HG02884 (cell line): ENCODE results near the gene PIANP.
"Not testable (repeated sequence)": the region's sequence is repeated elsewhere in the genome, so short reads cannot be mapped to it uniquely, and the experiment has no call there.

Source experiments
- ATAC-seq: cut with Tn5 transposase; IDR thresholded peaks from one replicate; pipeline ENCODE4 v1.9.1; 2021; ENCODE audit warnings: mild to moderate bottlenecking, moderate library complexity; ENCODE audit not compliant: unreplicated experiment

Gene PIANP

GRCh38 chr12:6700646-6701051 lies at the start of gene PIANP:
TSS of gene PIANP (minus strand) at chr12:6700815. CDS start at chr12:6698061, 2,754 bp downstream.
- no peak for ATAC-seq

- ATAC-seq: no peak
Measured at GRCh38 chr12:6748761-6749160, 48.1 kb upstream of the PIANP start.

GRCh38 chr12:6747216-6747615 lies 46.6 kb upstream of the PIANP start:
- ATAC-seq: no peak

DNA sequence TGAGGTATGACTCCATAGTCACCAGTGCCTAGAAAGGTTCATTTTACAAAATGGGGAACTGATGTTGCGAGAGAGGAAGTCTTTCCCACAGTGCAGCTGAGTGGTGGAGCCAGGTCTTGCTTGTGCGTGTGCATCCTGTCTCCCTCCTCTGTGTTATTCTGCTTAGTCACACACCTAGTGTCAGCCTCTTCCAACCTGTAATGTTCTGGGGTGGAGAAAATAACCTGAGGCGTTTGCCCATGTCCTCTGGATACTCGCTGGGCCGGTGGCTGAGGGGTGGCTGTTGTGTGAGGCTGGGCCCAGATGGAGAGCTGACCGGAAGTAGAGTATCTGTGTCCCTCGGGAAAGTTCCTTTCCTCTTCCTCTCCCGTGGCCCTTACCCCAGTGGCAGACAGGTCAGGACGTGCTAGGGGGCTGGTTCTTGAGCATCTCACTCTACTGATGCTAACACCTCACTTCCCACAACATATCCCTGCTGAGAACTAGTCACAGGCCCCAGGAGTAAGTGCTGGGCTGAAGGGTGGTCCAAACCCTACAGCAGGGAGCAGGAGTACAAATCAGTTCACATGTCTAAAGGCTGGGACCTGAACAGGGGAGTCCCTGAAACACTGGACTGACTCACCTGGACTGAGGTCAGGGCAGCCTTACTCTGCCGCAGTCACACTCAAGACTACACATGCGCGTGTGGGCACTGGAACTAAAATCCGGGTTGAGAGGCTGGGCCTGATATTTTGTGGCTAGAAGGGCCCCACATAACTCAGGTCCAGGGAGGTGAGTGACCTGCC lies 45.3 kb upstream of the PIANP start:
- ATAC-seq: no peak

DNA sequence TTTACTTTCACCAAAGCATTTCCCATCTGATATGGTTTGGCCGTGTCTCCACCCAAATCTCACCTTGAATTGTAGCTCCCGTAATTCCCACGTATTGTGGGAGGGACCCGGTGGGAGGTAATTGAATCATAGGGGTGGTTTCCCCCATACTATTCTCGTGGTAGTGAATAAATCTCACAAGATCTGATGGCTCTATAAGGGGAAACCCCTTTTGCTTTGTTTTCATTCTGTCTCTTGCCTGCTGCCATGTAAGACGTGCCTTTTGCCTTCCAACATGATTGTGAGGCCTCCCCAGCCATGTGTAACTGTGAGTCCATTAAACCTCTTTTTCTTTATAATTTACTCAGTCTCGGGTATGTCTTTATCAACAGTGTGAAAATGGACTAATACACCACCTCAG lies 42.7 kb upstream of the PIANP start:
- ATAC-seq: not testable (repeated sequence)

DNA sequence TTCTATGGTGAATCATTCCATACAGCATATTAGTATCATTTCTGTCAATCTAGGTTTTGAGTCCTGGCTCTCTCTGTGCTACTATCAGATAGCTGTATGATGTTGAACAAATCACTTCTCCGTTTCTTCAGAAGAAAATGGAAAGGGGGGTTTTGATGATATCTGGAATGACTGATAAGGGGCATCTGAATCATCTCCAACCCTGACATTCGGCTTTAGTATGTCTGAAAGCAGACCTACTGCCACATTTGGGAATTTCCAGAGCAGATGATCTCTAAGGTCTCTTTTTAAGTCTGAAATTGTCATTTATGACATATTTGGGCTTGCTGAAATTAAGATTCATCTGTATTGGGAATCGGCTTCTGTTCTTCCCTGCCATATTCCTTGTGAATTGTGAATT lies 42.2 kb upstream of the PIANP start:
- no peak for ATAC-seq

DNA sequence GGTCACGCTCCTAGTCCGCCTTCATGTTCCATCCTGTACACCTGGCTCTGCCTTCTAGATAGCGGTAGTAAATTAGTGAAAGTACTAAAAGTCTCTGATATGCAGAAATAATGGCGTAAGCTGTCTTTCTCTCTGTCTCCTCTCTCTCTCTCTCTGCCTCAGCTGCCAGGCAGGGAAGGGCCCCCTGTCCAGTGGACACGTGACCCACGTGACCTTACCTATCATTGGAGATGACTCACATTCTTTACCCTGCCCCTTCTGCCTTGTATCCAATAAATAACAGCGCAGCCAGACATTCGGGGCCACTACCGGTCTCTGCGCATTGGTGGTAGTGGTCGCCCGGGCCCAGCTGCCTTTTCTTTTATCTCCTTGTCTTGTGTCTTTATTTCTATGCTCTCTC lies 41.5 kb upstream of the PIANP start:
- ATAC-seq: not testable (repeated sequence)

DNA sequence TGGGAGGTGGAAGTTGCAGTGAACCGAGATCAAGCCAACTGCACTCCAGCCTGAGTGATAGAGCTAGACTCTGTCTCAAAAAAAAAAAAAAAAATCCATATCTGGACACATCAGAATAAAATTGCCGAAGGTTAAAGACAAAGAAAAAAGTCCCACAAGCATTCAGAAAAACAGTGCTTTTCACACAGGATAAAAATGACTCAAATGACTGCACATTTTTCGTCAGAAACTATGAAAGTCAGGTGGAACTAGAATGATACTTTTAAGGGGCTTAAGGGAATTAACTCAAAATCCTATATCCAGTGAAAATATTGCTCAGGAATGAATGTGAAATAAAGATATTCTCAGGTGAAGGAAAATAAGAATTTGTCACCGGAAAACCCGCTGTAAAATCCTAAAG lies 36.1 kb upstream of the PIANP start:
- ATAC-seq: no peak

GRCh38 chr12:6735448-6736191 lies 35.0 kb upstream of the PIANP start:
- ATAC-seq: no peak

- ATAC-seq: no peak
Measured at GRCh38 chr12:6734506-6735387, 34.1 kb upstream of the PIANP start.

GRCh38 chr12:6730169-6730568 lies 29.6 kb upstream of the PIANP start:
- no peak for ATAC-seq

DNA sequence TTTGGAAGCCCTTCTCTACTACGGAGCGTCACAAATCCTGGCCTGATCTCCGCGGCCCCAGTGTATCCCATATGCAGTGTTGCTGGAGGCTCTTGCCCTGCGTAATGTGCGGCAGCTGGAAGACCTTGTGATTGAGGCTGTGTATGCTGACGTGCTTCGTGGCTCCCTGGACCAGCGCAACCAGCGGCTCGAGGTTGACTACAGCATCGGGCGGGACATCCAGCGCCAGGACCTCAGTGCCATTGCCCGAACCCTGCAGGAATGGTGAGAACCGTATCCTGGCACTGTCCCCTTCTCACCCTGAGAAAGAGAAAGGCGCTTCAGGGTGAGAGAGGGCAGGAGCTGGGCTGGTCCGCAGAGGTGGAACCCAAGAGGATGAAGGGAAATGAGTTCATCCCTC lies 28.6 kb upstream of the PIANP start:
- no peak for ATAC-seq

DNA sequence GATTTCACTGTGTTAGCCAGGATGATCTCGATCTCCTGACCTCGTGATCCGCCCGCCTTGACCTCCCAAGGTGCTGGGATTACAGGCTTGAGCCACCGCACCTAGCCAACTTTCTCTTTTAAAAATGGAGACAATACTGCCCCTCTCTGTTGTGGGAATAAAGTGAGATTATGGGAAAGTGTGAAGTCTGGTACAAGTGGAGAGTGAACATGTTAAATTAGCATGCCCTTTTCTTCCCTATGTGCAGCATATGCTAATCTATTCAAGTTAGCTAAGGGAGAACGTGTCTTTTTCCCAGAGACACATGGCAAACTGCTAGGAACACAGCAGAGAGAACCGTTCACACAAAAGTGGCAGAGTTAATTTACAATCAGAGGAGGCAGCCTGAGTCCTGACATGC lies 24.7 kb upstream of the PIANP start:
- no peak for ATAC-seq

DNA sequence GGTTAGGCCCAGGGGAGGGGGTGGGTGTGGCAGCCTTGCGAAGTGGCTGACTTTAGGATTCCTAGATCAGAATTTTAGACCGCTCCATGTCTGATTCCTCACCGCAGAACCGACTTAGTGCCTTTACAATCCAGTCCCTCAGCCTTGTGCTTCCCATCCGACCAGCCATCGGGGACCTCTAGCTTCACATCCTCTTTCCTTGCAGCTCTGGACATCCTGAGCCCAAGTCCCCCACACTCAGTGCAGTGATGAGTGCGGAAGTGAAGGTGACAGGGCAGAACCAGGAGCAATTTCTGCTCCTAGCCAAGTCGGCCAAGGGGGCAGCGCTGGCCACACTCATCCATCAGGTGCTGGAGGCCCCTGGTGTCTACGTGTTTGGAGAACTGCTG lies 23.8 kb upstream of the PIANP start:
- no peak for ATAC-seq

DNA sequence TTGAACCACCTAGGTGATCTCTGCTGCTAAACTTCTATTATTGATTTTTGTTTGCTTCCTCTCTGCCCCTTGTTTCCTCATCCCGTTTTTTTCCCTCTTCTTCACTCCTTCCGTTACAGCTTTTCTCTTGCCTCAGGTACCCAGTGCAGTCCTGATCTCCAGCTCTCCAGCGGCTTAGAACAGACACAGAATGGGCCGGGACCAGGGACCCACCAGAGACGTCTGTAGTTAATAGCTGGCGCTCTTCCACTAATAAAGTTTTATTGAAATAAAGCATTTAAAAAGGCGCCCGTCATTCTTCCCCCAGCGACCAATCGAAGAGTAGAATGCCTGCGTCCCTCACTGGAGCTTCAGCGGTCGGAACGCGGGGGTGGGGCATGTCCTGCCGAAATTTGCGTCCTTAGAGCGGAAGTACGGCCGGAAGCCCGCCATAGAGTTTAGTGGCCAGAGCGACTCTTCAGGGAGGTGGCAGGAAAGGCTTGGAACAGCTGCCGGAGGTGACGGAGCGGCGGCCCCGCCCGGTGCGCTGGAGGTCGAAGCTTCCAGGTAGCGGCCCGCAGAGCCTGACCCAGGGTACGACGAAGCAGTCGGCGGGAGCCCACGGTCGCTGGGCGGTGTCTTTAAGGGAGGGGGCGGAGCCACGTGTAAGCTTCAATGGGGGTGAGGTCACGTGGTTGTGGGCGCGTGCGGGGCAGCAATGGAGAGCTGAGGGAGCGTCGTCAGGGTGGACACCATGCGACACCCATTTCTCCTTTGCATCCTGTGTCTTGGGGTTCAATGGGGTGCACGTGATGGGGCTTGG lies 23.2 kb upstream of the PIANP start, which contains the start of gene COPS7A:
Gene COPS7A (plus strand): TSS at position 440 of the 802 bp plus-strand sequence. CDS start 611 bp downstream, outside the sequence.
- peak; percentile 94 for ATAC-seq

- ATAC-seq: no peak
Measured at GRCh38 chr12:6722863-6723262, 22.2 kb upstream of the PIANP start.

- no peak for ATAC-seq
Measured at GRCh38 chr12:6716874-6717437, 16.3 kb upstream of the PIANP start.

DNA sequence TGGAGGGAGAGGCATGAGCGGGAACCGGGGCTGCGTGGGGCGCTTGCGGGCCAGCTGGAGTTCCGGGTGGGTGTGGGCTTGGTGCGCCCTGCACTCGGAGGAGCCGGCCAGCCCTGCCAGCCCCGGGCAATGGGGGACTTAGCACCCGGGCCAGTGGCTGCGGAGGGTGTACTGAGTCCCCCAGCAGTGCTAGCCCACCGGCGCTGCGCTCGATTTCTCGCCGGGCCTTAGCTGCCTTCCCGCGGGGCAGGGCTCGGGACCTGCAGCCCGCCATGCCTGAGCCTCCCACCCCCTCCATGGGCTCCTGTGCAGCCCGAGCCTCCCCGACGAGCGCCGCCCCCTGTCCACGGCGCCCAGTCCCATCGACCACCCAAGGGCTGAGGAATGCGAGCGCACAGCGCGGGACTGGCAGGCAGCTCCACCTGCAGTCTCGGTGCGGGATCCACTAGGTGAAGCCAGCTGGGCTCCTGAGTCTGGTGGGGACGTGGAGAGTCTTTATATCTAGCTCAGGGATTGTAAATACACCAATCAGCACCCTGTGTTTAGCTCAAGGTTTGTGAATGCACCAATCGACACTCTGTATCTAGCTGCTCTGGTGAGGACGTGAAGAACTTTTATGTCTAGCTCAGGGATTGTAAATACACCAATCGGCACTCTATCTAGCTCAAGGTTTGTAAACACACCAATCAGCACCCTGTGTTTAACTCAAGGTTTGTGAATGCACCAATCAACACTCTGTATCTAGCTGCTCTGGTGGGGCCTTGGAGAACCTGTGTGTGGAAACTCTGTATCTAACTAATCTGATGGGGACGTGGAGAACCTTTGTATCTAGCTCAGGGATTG lies 15.6 kb upstream of the PIANP start:
- ATAC-seq: not testable (repeated sequence)

DNA sequence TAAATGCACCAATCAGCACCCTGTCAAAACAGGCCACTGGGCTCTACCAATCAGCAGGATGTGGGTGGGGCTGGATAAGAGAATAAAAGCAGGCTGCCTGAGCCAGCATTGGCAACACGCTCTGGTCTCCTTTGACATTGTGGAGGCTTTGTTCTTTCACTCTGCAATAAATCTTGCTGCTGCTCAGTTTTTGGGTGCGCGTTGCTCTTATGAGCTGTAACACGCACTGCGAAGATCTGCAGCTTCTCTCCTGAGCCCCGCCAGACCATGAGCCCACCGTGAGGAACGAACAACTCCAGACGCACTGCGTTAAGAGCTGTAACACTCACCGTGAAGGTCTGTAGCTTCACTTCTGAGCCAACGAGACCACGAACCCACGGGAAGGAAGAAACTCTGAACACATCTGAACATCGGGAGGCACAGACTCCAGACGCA lies 8.4 kb upstream of the PIANP start:
- no peak for ATAC-seq
